Measurements from ENCODE around the gene RACK1. TPM values are rescaled to one million over a fixed set of nuclear protein-coding genes. Genes with fewer than 3 reads are reported as not detected.

RACK1 gene
- total RNA-seq, 2 donors from 2014 or later: 3,606 to 3,662 TPM

DNA sequence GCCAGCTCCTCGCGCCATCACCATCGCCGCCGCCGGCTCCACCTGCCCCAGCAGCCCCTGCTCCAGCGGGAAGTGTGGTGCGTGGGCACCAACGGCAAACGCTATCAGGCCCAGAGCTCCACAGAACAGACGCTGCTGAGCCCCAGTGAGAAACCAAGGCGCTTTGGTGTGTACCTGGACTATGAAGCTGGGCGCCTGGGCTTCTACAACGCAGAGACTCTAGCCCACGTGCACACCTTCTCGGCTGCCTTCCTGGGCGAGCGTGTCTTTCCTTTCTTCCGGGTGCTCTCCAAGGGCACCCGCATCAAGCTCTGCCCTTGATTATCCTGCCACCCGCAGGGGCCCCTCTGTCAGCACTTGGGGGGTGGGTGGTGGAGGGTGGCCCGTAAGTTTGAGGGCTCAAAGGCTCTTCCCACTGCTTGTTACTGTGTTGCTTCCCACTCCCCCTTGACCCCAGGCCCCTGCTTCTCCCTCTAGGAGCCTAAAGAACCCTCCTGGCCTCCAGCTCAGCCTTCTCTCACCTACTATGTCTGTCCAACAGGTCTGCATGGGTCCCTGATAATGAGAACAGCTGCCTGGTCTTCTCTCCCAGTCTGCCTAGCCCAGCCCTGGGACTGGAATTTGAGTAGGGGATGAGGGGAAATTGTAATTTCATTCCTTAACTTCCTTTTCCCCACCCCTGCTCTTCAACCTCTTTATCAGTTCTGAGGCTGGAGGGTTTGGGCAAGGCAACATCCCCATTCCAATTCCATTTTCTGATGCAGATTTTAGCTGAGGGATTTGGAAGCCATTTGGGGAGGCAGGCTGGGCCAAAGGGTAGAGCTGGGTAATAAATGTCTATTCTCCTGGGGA, 9.0 kb downstream of the RACK1 start:
- ATAC-seq (replicated peaks in 1 of 2) (peak in 1 of 2 donors; percentile 14), DNase-seq (no peak)
- H3K9me3 Mint-ChIP-seq: no peaks in the 10 kb centered on the region
- peaks cover 26 to 36% of the 10 kb centered on the region in 2 donors for H3K36me3 Mint-ChIP-seq (ENCODE audit: insufficient read depth in 2 of 2)
- H3K27ac Mint-ChIP-seq: peak overlapping the region; percentile 60
- H3K4me3 Mint-ChIP-seq: no peak overlapping the region
- H3K4me1 Mint-ChIP-seq (ENCODE audit: low read depth): peaks cover 33% of the 10 kb centered on the region
- no peaks in the 10 kb centered on the region for H3K27me3 Mint-ChIP-seq (ENCODE audit: low read depth)

DNA sequence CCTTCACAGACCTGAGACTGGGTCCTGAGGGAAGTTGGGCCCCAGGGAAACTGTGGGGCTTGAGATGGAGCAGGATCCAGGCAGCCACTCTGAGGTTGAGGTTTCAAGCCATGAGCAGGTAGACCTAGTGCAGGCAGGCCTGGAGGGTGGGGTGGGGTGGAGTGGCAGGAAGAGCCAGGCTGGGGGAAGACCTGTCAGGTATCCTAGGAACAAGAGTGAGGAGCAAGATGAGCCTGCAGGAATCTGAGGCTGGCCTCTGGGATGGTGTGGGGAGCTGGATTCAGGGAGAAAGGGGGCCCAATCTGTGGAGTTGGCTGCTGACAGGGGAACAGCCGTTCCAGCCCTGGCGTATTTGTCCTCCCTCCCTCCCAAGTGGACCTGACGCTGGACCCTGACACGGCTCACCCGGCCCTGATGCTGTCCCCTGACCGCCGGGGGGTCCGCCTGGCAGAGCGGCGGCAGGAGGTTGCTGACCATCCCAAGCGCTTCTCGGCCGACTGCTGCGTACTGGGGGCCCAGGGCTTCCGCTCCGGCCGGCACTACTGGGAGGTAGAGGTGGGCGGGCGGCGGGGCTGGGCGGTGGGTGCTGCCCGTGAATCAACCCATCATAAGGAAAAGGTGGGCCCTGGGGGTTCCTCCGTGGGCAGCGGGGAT, 9.8 kb downstream of the RACK1 start:
- ATAC-seq (replicated peaks in 1 of 2) (peak; percentile 3 to 8), DNase-seq (no peak)
- Mint-ChIP-seq H3K9me3 (no peaks in the 10 kb centered on the region), H3K27me3 (ENCODE audit: low read depth) (no peaks in the 10 kb centered on the region), H3K4me1 (ENCODE audit: low read depth) (peaks cover 33% of the 10 kb centered on the region), H3K4me3 (no peak overlapping the region), H3K36me3 (ENCODE audit: insufficient read depth in 2 of 2) (peaks cover 20 to 30% of the 10 kb centered on the region in 2 donors), H3K27ac (no peak overlapping the region)

DNA sequence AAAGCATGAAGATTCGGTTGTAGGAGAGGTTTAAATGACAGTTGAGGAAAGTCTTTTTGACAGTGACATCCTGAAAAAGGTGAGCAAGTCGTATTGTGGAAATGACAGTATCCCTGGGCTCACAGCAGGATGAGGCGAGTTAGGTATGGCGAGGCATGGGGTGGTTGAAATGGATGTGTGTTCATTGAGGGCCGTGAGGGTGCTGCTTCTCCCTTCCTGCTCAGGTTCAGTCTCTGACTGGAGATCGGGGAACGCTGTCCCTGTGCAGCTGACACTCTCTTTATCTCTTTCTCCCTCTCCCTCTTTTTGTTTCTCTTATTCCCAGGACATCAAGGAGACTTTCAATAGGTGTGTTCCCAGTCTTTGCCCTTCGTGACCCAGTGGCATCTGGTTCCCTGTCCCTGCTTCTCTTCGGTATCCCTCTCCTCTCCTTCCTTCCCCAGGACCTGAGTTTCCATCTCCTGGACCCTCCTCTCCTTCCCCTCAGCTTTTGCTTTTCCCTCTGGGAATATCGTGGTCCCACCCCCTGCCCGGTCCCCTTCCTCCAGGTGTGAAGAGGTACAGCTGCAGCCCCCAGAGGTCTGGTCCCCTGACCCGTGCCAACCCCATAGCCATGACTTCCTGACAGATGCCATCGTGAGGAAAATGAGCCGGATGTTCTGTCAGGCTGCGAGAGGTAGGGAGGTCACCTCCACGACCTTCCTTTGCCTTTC, 10.5 kb downstream of the RACK1 start:
- ATAC-seq (replicated peaks in 1 of 2): peak in 1 of 2 donors; percentile 3
- peak overlapping the region; percentile 5 for H3K27ac Mint-ChIP-seq
- H3K4me3 Mint-ChIP-seq: no peak overlapping the region
- no peaks in the 10 kb centered on the region for H3K27me3 Mint-ChIP-seq (ENCODE audit: low read depth)
- DNase-seq: no peak
- no peaks in the 10 kb centered on the region for H3K9me3 Mint-ChIP-seq
- peaks cover 16 to 26% of the 10 kb centered on the region in 2 donors for H3K36me3 Mint-ChIP-seq (ENCODE audit: insufficient read depth in 2 of 2)
- H3K4me1 Mint-ChIP-seq (ENCODE audit: low read depth): peaks cover 28% of the 10 kb centered on the region

DNA sequence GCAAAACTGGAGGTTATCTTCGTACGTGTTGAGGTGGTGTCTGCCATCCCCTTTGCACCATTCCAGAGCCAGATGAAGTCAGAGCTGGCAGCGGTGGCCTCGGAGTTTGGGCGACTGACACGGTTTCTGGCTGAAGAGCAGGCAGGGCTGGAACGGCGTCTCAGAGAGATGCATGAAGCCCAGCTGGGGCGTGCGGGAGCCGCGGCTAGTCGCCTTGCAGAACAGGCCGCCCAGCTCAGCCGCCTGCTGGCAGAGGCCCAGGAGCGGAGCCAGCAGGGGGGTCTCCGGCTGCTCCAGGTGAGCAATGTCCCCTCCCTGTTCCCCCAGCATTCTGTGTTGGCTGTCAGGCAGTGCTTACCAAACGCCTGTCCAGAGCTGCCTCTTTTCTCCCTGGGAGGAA, 11.1 kb downstream of the RACK1 start:
- Mint-ChIP-seq H3K4me1 (ENCODE audit: low read depth) (peaks cover 24% of the 10 kb centered on the region), H3K27me3 (ENCODE audit: low read depth) (no peaks in the 10 kb centered on the region), H3K36me3 (ENCODE audit: insufficient read depth in 2 of 2) (peaks cover 10 to 20% of the 10 kb centered on the region in 2 donors), H3K27ac (no peak overlapping the region), H3K4me3 (no peak overlapping the region), H3K9me3 (no peaks in the 10 kb centered on the region)
- peak in 1 of 2 donors; percentile 12 for ATAC-seq (replicated peaks in 1 of 2)
- DNase-seq: no peak

DNA sequence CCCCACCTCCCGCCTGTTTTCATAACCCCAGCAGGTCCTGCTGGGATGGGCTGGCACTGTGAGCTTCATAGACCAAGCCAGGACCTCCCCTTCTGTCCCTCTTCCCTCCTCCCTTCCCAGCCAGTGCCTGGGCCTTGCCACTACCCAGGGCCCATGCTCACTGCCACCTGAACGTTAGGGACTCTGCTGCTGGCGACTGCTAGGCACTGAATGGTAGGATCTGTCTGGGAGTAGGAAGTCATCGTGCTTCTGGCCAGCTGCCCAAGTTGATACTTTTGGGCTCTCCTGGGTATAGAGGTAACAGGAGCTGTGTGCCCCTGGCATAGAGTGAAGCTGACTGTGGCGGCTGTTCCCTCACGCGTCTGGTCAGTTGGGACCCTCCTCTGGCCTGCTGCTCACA, 12.3 kb downstream of the RACK1 start:
- ATAC-seq (replicated peaks in 1 of 2): peak in 1 of 2 donors; percentile 23

DNA sequence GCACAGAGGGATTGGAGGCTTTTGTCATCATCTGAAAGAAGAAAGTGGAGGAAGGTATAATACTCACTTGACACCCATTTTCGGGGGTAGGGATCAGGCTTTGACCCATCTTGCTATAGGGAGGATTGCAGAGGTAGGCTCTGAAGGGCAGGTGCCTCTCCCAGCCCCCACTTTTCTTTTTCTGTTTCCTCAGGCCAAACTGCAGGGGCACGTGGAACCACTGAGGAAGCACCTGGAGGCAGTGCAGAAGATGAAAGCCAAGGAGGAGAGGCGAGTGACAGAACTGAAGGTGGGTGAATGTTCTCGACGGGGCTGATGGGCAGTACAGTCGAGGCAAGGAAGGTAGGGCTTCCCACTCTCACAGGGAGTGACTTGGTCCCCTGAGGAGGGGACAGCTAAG, 13.2 kb downstream of the RACK1 start:
- ATAC-seq (replicated peaks in 1 of 2): peak in 1 of 2 donors; percentile 19
- peaks cover 3 to 10% of the 10 kb centered on the region in 2 donors for H3K36me3 Mint-ChIP-seq (ENCODE audit: insufficient read depth in 2 of 2)

More for the DNA sequence above, 12.3 kb downstream of the RACK1 start:
- Mint-ChIP-seq H3K9me3 (no peaks in the 10 kb centered on the region), H3K4me1 (ENCODE audit: low read depth) (peaks cover 24% of the 10 kb centered on the region), H3K27me3 (ENCODE audit: low read depth) (no peaks in the 10 kb centered on the region), H3K4me3 (no peak overlapping the region), H3K27ac (peak overlapping the region; percentile 5), H3K36me3 (ENCODE audit: insufficient read depth in 2 of 2) (peaks cover 5 to 12% of the 10 kb centered on the region in 2 donors)
- no peak for DNase-seq

DNA sequence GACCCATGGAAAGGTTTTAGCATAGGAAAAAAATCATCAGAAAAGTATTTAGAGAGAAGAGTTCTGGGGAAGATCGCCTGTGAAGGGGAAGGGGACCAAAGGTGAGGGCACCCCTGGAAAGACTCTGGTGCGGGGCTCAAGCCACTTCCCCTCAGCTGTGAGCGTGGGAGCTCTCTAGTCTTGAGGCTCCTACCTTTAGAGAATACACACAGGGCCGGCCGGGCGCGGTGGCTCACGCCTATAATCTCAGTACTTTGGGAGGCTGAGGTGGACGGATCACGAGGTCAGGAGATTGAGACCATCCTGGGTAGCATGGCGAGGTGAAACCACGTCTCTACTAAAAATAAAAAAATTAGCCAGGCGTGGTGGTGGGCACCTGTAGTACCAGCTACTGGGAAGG, 13.7 kb downstream of the RACK1 start:
- no peak for ATAC-seq (replicated peaks in 1 of 2)
- Mint-ChIP-seq H3K36me3 (ENCODE audit: insufficient read depth in 2 of 2) (peaks cover 3 to 10% of the 10 kb centered on the region in 2 donors), H3K4me3 (no peak overlapping the region), H3K9me3 (no peaks in the 10 kb centered on the region), H3K27me3 (ENCODE audit: low read depth) (no peaks in the 10 kb centered on the region), H3K4me1 (ENCODE audit: low read depth) (peaks cover 37% of the 10 kb centered on the region), H3K27ac (peak overlapping the region; percentile 48)
- DNase-seq: no peak

More for the DNA sequence above, 13.2 kb downstream of the RACK1 start:
- Mint-ChIP-seq H3K27ac (peak overlapping the region; percentile 90), H3K9me3 (no peaks in the 10 kb centered on the region), H3K27me3 (ENCODE audit: low read depth) (no peaks in the 10 kb centered on the region), H3K4me3 (no peak overlapping the region), H3K4me1 (ENCODE audit: low read depth) (peaks cover 32% of the 10 kb centered on the region)
- no peak for DNase-seq

DNA sequence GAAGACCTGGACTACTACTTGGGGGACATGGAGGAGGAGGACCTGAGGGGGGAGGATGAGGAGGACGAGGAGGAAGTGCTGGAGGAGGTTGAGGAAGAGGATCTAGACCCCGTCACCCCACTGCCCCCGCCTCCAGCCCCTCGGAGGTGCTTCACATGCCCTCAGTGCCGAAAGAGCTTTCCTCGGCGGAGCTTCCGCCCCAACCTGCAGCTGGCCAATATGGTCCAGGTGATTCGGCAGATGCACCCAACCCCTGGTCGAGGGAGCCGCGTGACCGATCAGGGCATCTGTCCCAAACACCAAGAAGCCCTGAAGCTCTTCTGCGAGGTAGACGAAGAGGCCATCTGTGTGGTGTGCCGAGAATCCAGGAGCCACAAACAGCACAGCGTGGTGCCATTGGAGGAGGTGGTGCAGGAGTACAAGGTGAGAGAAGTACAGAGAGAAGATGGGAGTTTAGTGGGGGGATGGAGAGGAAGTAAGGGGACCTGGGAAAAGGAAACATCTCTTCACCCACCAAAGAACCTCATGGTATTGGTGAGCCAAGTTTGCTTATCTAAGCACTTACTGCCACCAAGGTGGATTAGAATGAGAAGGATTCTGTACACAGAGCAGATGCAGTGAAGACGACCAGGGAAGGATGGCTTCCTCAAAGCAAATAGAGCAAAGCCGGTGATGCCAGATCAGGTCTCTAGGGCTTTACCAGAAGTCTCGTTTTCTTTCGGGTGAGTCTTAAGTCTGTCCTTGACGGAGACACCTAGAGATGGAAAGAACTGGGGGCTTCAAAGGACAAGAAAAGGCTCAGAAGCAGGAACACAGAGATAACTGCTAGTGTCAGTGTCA, 19.1 kb downstream of the RACK1 start:
- peak in 1 of 2 donors; percentile 45 for DNase-seq
- Mint-ChIP-seq H3K27ac (peak overlapping the region; percentile 62), H3K4me1 (ENCODE audit: low read depth) (peaks cover 74% of the 10 kb centered on the region), H3K4me3 (peak overlapping the region; percentile 86 to 98), H3K9me3 (no peaks in the 10 kb centered on the region), H3K27me3 (ENCODE audit: low read depth) (no peaks in the 10 kb centered on the region), H3K36me3 (ENCODE audit: insufficient read depth in 2 of 2) (peaks cover 10% of the 10 kb centered on the region in 2 donors)
- no peak for ATAC-seq (replicated peaks in 1 of 2)

DNA sequence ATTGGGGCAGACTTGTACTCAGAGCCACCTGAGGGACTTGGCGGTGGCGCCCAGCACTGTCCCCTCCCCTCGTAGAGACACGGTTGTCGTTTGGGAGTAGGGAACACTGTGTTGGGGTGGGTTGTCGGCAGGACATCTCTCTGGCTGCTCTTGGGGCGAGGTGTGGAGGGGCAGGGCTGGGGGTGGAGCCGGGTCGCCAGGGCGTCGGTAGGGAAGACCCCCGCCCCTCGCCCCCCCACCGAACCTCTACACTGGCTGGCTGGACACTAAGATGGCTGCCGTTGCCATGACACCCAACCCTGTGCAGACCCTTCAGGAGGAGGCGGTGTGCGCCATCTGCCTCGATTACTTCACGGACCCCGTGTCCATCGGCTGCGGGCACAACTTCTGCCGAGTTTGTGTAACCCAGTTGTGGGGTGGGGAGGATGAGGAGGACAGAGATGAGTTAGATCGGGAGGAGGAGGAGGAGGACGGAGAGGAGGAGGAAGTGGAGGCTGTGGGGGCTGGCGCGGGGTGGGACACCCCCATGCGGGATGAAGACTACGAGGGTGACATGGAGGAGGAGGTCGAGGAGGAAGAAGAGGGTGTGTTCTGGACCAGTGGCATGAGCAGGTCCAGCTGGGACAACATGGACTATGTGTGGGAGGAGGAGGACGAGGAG, 19.8 kb downstream of the RACK1 start:
- peaks cover 10% of the 10 kb centered on the region in 2 donors for H3K36me3 Mint-ChIP-seq (ENCODE audit: insufficient read depth in 2 of 2)
- H3K9me3 Mint-ChIP-seq: no peaks in the 10 kb centered on the region
- H3K27me3 Mint-ChIP-seq (ENCODE audit: low read depth): no peaks in the 10 kb centered on the region
- H3K4me3 Mint-ChIP-seq: peak overlapping the region; percentile 86 to 98
- H3K4me1 Mint-ChIP-seq (ENCODE audit: low read depth): peaks cover 72% of the 10 kb centered on the region
- peak; percentile 53 to 62 for DNase-seq
- peak overlapping the region; percentile 79 for H3K27ac Mint-ChIP-seq
- ATAC-seq (replicated peaks in 1 of 2): peak; percentile 5 to 7

DNA sequence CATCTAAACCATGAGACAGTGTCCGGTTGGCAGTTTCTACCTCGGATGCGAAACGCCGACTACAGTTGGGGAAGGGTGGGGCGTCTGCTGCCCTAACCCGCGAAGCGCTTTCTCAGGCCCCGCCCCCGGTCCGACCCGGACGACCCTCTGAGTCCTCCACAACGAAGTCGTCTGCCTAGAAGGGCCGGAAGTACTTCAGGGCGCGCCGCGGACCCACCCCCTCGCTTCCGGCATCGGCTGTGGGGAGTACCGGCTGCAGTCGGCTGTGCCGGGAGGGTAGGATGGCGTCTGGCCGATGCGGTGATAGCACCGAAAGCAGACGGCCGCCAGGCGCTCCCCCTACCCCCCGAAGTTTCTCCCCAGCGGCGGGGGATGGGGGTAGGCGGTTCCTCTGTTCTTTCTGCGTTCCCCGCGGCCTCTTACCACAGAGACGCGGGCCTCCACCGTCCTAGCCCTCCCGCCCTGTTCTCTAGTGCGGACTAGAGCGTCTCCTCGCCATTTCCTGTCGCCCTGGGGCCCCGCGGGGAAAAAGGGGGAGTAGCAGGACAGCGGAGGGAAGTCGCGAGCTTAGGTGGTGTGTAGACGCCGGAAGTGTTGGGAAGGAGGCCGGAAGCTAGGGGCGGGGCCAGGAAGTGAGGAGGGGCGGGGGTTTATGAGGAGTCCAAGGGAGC, 20.5 kb downstream of the RACK1 start, which contains the start of gene TRIM41:
Gene TRIM41 (plus strand): TSS at position 224 of the 671 bp plus-strand sequence. CDS start 719 bp downstream, outside the sequence.
- H3K27me3 Mint-ChIP-seq (ENCODE audit: low read depth): no peaks in the 10 kb centered on the region
- H3K4me3 Mint-ChIP-seq: peak within 1 kb of the TSS; percentile 86 to 98
- peaks cover 7 to 11% of the 10 kb centered on the region in 2 donors for H3K36me3 Mint-ChIP-seq (ENCODE audit: insufficient read depth in 2 of 2)
- H3K27ac Mint-ChIP-seq: peak within 1 kb of the TSS; percentile 100
- DNase-seq (peak; percentile 99), ATAC-seq (replicated peaks in 1 of 2) (peak; percentile 66 to 67)
- peaks cover 78% of the 10 kb centered on the region for H3K4me1 Mint-ChIP-seq (ENCODE audit: low read depth)
- no peaks in the 10 kb centered on the region for H3K9me3 Mint-ChIP-seq

DNA sequence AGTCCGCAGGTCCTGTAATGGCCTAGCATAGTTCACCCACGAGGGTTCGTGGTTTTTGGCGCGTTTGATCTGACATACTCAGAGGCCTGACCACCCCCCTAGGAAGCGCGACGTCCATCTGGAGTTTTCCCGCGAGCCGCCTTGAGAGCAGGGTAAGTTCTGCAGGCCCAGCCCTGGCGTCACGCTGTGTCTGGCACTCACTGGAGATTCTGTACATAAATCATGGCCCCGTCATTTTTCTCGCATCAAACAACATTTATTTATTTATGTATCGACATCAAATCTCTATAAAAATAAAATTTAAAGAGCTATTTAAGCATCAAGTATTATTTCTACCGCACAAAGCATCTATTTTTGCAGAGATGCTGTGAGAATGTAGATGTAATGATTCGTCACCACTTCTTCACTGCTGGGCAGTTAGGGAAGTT, 21.1 kb downstream of the RACK1 start:
- ATAC-seq (replicated peaks in 1 of 2): peak in 1 of 2 donors; percentile 4
- Mint-ChIP-seq H3K9me3 (no peaks in the 10 kb centered on the region), H3K4me3 (peak overlapping the region; percentile 86 to 98), H3K4me1 (ENCODE audit: low read depth) (peaks cover 83% of the 10 kb centered on the region), H3K36me3 (ENCODE audit: insufficient read depth in 2 of 2) (peaks cover 7 to 13% of the 10 kb centered on the region in 2 donors), H3K27me3 (ENCODE audit: low read depth) (no peaks in the 10 kb centered on the region), H3K27ac (peak overlapping the region; percentile 100)
- no peak for DNase-seq
